GM18861 (cell line): ENCODE results near the gene RMDN3.

ENCODE experiments used
- ATAC-seq: cut with Tn5 transposase; IDR thresholded peaks from one replicate; pipeline ENCODE4 v1.9.1; 2021; ENCODE audit not compliant: unreplicated experiment

RMDN3 gene

GRCh38 chr15:40773902-40774301 lies 18.8 kb upstream of the RMDN3 start:
- no peak for ATAC-seq

- ATAC-seq = no peak
Measured at GRCh38 chr15:40773496-40773895, 18.4 kb upstream of the RMDN3 start.

GRCh38 chr15:40772014-40772413 lies 17.0 kb upstream of the RMDN3 start:
- ATAC-seq = no peak

DNA sequence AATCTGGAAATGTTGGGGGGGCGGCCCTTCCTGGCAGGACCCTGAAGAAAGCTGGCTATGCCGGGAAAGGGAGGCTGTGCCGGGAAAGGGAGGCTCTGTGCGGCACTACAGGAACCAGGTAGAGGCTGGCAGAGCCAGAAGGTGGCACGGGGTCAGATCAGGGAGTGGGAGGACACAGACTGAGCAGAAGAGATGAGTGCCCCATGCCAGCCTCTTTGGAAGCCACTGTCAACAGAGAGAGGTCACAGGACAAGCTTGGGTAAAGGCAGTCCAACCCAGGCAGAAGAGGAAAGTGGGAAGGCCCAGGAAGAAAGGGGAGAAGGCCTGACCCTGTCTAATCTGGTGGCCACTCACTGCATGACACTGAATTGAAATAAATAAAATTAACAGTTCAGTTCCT lies 16.2 kb upstream of the RMDN3 start:
- ATAC-seq = no peak

DNA sequence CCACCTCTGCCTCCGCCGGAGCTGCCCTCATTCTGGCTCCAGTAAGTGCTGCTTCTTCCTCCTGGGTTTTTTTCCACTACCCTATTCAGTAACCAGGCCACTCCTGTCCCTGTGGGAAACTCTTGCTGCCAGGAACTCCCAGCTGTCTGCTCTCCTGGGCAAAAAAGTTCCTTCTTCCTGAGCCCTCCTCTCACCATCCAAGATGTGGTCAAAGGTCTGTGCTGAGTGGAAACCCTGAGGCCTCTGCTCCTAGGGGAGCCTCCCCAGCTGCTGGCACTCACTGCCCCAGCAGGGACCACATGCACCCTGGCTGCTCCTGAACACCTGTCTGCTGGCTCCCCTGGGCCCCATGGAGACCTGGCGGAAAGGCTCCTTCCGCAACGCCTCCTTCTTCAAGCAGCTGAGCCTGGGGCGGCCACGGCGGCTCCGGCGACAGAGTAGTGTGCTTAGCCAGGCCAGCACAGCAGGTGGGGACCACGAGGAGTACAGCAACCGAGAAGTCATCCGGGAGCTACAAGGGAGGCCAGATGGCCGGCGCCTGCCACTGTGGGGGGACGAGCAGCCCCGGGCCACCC lies 15.2 kb upstream of the RMDN3 start:
- ATAC-seq = no peak

DNA sequence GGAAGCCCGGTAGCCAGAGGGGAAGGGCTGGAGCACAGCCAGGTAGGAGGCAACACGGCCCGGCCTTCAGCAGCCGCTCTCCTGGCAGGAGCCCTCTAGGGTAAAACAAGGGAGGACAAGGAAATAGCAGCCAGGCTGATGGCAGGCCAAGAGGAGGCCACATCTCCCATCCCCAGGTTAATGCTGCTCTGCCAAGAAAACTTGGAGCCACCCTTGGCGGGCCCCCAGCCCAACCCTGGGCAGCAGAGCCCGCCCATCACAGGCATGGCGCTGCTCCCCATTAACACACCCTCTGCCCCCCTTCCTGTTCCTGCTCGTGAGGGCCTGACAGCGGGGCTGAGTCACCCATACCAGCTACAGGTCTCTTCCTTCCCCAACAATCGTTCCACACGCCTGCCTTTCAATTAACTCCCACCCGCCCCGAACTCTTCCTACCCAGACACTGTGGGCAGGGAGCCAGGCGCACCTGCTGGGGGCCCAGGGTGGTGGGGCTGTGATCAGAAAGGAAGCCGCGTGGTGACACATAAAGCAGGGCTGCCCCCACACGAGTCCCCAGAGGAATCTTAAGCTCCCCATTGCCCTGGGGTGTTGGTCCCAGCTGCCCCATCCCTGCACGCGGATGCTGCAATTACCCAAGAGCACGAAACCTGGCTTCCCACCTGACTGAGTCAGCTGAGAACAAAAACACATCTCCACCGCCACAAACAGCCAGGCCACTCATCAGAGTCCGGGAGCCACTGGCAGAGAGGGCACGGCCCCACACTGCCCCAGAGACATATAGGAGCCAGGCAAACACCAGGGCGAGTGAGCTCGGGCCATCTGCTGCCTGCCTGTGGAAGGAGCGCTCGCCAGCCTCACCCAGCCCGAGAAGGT lies 14.5 kb upstream of the RMDN3 start, which contains the start of gene C15orf62:
Gene C15orf62, plus strand, starts transcription at position 707 of the 873 bp plus-strand sequence. CDS start 516 bp downstream, outside the sequence.
- peak; percentile 41 for ATAC-seq

DNA sequence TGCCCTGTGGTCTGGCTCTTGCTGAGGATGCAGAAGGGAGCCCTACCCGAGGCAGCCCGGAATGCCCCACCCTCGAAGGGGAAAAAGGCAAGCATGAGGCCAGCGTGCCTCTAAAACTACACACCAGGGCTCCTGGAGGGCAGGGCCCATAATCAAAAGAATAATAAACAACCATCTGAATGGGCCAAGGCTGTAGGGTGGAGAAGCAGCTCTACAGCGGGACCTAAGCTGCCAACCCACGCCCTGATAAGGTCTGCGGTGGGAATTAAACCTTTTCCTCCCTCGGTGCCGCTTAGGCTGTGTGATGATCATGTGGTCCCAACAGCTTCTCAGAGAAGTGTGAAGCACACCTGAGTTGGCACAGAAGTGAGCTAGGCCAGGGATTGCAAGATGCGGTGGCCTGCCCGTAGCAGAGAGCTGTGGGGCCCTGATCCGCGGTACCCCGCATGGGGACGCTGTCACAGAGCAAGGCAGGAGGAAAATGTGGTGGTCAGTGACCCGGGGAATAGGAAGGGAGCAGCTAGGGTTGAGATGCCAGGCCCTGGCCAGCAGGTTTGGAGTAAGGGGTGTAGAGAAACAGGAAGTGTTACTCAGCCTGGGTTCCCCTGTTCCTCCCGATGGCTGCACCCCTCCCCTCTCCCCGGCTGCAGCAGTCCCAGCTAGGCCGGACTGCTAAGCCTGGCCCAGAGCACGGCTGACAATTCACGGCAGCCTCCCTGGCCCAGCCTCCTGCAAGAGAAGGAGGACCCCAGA lies 13.6 kb upstream of the RMDN3 start:
- no peak for ATAC-seq

GRCh38 chr15:40767838-40768500 lies 12.9 kb upstream of the RMDN3 start:
- ATAC-seq = no peak

DNA sequence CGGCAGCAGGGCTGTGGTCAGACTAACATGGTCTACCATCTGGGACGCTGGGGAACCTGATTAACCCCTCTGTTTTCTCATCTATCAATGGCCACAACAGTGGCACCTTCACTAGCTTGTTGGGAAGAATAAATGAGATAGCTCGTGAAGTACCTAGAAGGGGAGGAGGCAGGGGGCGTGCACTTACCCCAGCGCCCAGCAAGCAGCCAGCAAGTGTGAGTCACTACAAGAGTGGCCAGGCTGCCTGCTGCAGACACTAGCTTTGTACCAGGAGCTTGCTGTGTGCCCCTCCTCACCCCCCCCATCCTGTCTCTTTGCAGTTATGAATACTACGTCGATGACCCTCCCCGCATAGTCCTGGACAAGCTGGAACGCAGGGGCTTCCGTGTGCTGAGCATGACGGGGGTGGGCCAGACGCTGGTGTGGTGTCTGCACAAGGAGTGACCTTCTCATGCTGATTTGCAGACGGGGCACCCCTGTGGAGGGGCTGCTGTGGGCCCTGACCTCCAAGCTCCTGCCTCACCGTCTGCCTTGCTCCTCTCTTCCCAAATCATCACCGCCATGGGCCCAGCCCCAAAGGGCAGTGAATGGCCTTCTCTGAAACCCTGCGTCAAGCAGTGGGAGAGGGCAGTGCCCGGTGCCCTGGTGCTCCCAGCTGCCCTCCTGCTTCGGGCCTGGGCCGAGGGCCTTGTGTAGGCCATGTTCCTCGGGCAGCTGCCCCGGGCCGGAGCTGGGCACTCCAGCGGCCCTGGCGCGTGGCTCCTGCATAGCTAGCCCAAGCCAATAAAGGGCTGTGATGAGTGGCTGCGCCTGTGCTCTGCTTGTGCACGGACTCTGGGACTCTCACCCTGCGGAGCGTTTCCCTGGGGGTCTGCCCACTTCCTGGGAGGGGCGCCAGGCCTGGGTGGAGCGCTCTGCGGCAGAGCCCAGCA lies 12.1 kb upstream of the RMDN3 start:
- ATAC-seq = no peak

- ATAC-seq = no peak
Measured at GRCh38 chr15:40766194-40766815, 11.3 kb upstream of the RMDN3 start.

- ATAC-seq = no peak
Measured at GRCh38 chr15:40764629-40765103, 9.6 kb upstream of the RMDN3 start.

GRCh38 chr15:40763801-40764628 lies 9.0 kb upstream of the RMDN3 start, which contains the start of gene GCHFR:
GCHFR (plus strand) TSS chr15:40764068; CDS start chr15:40764181, 113 bp downstream.
- peak; percentile 28 for ATAC-seq

GRCh38 chr15:40762919-40763800 lies 8.1 kb upstream of the RMDN3 start:
- peak; percentile 7 for ATAC-seq

DNA sequence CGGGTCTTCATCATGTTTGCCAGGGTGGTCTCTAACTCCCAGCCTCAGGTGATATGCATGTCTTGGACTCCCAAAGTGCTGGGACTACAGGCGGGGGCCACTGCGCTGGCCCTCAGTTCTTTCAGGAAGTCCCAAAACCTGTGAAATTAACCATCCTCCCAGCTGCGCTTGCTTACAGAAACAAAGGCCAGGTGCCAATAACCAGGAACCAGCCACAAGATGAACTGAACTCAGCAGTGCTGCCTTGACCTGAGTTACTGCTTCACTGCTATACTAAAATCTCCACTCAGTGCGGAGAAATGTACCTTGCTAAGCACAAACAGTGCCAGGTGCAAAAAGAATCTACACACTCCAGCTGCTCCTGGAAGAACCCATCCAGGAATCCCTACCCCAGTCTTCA lies 4.9 kb upstream of the RMDN3 start:
- no peak for ATAC-seq

GRCh38 chr15:40756938-40757337 lies 1.9 kb upstream of the RMDN3 start:
- ATAC-seq = no peak

DNA sequence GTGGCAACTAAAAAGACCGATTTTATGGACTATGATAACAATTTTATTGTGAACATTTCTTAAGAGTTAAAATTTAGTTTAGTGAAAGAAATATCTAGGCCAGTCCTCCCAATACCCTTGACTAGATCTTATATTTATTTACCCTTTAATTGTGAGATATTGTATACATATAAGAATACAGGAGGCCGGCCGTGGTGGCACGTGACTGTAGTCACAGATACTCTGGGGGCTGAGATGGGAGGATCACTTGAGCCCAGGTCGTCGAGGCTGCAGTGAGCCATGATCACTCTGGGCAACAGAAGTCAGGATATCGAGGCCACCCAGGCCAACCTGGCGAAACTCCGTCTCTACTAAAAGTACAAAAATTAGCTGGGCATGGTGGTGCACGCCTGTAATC lies 756 bp upstream of the RMDN3 start:
- ATAC-seq = no peak

DNA sequence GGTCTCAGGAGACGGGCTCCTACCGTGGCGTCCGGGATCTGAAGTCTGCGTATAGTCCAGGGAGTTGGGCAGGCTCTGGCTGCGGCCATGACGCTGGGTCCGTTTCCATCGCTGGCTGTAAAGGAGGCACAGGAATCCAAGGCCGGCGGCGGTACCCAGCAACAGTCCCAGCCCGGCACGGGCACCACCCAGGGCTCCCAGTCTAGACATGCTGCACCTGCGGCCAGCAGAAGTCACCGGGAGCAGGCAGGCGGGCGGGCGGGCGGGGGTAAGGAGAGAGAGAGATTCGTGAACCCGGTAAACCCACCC lies 526 bp downstream of the RMDN3 start:
- ATAC-seq = no peak

- no peak for ATAC-seq
Measured at GRCh38 chr15:40751745-40752144, 3.3 kb downstream of the RMDN3 start.
